Kidney epithelial cell (primary cell): ENCODE measurements around the gene EIF2B2. TPM values are rescaled to one million over a fixed set of nuclear protein-coding genes. Genes with fewer than 3 reads are reported as not detected.

Experiments
- DNase-seq: peaks from one replicate; pipeline ENCODE4 v3.0.0-alpha.2; 2010; ENCODE audit warnings: low read depth
- H3K27me3 ChIP-seq: 2 replicates; pipeline ENCODE4 v1.6.0; 2011; ENCODE audit warnings: low read length; ENCODE audit not compliant: control insufficient read depth, insufficient read depth
- H3K36me3 ChIP-seq: 2 replicates; pipeline ENCODE4 v1.5.1; 2011; ENCODE audit warnings: low read length; ENCODE audit not compliant: control insufficient read depth, insufficient read depth
- H3K4me3 ChIP-seq: 2 replicates; pipeline ENCODE4 v1.5.1; 2011; ENCODE audit warnings: low read depth, mild to moderate bottlenecking, control low read depth, low read length
- CTCF ChIP-seq: IDR thresholded peaks from 2 replicates; pipeline ENCODE4 v1.5.1; 2011; ENCODE audit warnings: mild to moderate bottlenecking, moderate library complexity, low read length, control low read depth, inconsistent platforms; ENCODE audit not compliant: insufficient read depth, poor library complexity, severe bottlenecking
- total RNA-seq: library from RNA; depleted of rRNA; stranded (reverse); fragments of >200 nt; gene quantifications from 2 replicates; pipeline ENCODE4 v1.2.3, GENCODE V29; 2015

EIF2B2 gene
- total RNA-seq, 1 donor from 2014 or later: 78.6 TPM

GRCh38 chr14:75044322-75044721, 41.6 kb downstream of the EIF2B2 start:
- Histone ChIP-seq H3K36me3 (no peaks in the 10 kb centered on the region), H3K4me3 (no peak overlapping the region), H3K27me3 (no peaks in the 10 kb centered on the region)
- no peak for TF ChIP-seq CTCF
- no peak for DNase-seq

- no peaks in the 10 kb centered on the region for H3K36me3 ChIP-seq
- no peaks in the 10 kb centered on the region for H3K27me3 ChIP-seq
- DNase-seq: no peak
- no peak for TF ChIP-seq CTCF
- H3K4me3 ChIP-seq: no peak overlapping the region
These were observed 42.0 kb downstream of the EIF2B2 start for GRCh38 chr14:75044752-75045151.

- Histone ChIP-seq H3K27me3 (no peaks in the 10 kb centered on the region), H3K36me3 (no peaks in the 10 kb centered on the region), H3K4me3 (no peak overlapping the region)
- no peak for DNase-seq
- TF ChIP-seq CTCF: no peak
These were observed 43.6 kb downstream of the EIF2B2 start for GRCh38 chr14:75046275-75046674.

- TF ChIP-seq CTCF: no peak
- H3K4me3 ChIP-seq: no peak overlapping the region
- DNase-seq: no peak
- no peaks in the 10 kb centered on the region for H3K27me3 ChIP-seq
- no peaks in the 10 kb centered on the region for H3K36me3 ChIP-seq
These were observed 44.2 kb downstream of the EIF2B2 start for GRCh38 chr14:75046899-75047298.

GRCh38 chr14:75047506-75047905, 44.8 kb downstream of the EIF2B2 start:
- TF ChIP-seq CTCF: no peak
- Histone ChIP-seq H3K4me3 (no peak overlapping the region), H3K27me3 (no peaks in the 10 kb centered on the region), H3K36me3 (no peaks in the 10 kb centered on the region)
- no peak for DNase-seq

- Histone ChIP-seq H3K27me3 (no peaks in the 10 kb centered on the region), H3K4me3 (no peak overlapping the region), H3K36me3 (no peaks in the 10 kb centered on the region)
- no peak for DNase-seq
- TF ChIP-seq CTCF: no peak
These were observed 45.4 kb downstream of the EIF2B2 start for GRCh38 chr14:75048101-75048500.
